Measurements from ENCODE around the gene MAGEA2B. TPM values are rescaled to one million over a fixed set of nuclear protein-coding genes. Genes with fewer than 3 reads are reported as not detected.
"Not testable (repeated sequence)": the region's sequence is repeated elsewhere in the genome, so short reads cannot be mapped to it uniquely, and the experiment has no call there.

MAGEA2B gene
- total RNA-seq, 1 experiment from 2014 or later = not detected

GRCh38 chrX:152736528-152736927 is 22.1 kb downstream of the MAGEA2B start:
- H3K27ac ChIP-seq (ENCODE audit: low read length); intact Hi-C loops (cut with micrococcal nuclease; ENCODE audit: unreplicated experiment); H3K9me3 ChIP-seq (ENCODE audit: control insufficient read depth, insufficient read depth, low read depth, low read length); ATAC-seq; H3K4me3 ChIP-seq (ENCODE audit: low read depth in 2 of 2, low read length in 2 of 2); H3K4me1 ChIP-seq (ENCODE audit: control insufficient read depth, insufficient read depth, low read length); in situ Hi-C loops (cut with HindIII; ENCODE audit: low pct_unique_long_range_greater_than_20kb, low sequenced_read_pairs); DNase-seq (ENCODE audit: low read depth, low spot score); H3K36me3 ChIP-seq (ENCODE audit: control insufficient read depth, insufficient read depth, low read length); H3K27me3 ChIP-seq (ENCODE audit: control insufficient read depth, insufficient read depth, low read length); POLR2A ChIA-PET; CTCF ChIA-PET; BruUV-seq (replicated peaks): not testable (repeated sequence)

GRCh38 chrX:152738560-152738959 is 24.1 kb downstream of the MAGEA2B start:
- no peak for ATAC-seq
- Histone ChIP-seq H3K36me3 (ENCODE audit: control insufficient read depth, insufficient read depth, low read length) (no peaks in the 10 kb centered on the region), H3K9me3 (ENCODE audit: control insufficient read depth, insufficient read depth, low read depth, low read length) (no peaks in the 10 kb centered on the region), H3K27ac (ENCODE audit: low read length) (no peak overlapping the region), H3K4me3 (ENCODE audit: low read depth in 2 of 2, low read length in 2 of 2) (no peak overlapping the region), H3K27me3 (ENCODE audit: control insufficient read depth, insufficient read depth, low read length) (no peaks in the 10 kb centered on the region), H3K4me1 (ENCODE audit: control insufficient read depth, insufficient read depth, low read length) (no peaks in the 10 kb centered on the region)
- no peak for TF ChIP-seq POLR2AphosphoS5 (IDR thresholded peaks at IDR 0.05; ENCODE audit: low read depth, low read length)
- TF ChIP-seq REST (IDR thresholded peaks at IDR 0.05; ENCODE audit: insufficient read depth in 1 of 2, low read depth in 2 of 2, low read length in 1 of 2) = no peak
- TF ChIP-seq SIN3A (IDR thresholded peaks at IDR 0.05; ENCODE audit: borderline replicate concordance, insufficient read depth, low read depth, low read length) = no peak
- TF ChIP-seq CTCF (IDR thresholded peaks at IDR 0.05) = no peak
- DNase-seq (ENCODE audit: low read depth, low spot score) = no peak
- intact Hi-C loops (cut with micrococcal nuclease; ENCODE audit: unreplicated experiment) (no loop called here), in situ Hi-C loops (cut with HindIII; ENCODE audit: low pct_unique_long_range_greater_than_20kb, low sequenced_read_pairs) (no loop called here)
- ChIA-PET CTCF (no interaction called here), POLR2A (no interaction called here)
- no TSS peak for BruUV-seq (replicated peaks)

- H3K36me3 ChIP-seq (ENCODE audit: control insufficient read depth, insufficient read depth, low read length); H3K4me1 ChIP-seq (ENCODE audit: control insufficient read depth, insufficient read depth, low read length); in situ Hi-C loops (cut with HindIII; ENCODE audit: low pct_unique_long_range_greater_than_20kb, low sequenced_read_pairs); BruUV-seq (replicated peaks); DNase-seq (ENCODE audit: low read depth, low spot score); H3K9me3 ChIP-seq (ENCODE audit: control insufficient read depth, insufficient read depth, low read depth, low read length); H3K27ac ChIP-seq (ENCODE audit: low read length); intact Hi-C loops (cut with micrococcal nuclease; ENCODE audit: unreplicated experiment); H3K4me3 ChIP-seq (ENCODE audit: low read depth in 2 of 2, low read length in 2 of 2); POLR2A ChIA-PET; H3K27me3 ChIP-seq (ENCODE audit: control insufficient read depth, insufficient read depth, low read length); ATAC-seq; CTCF ChIA-PET: not testable (repeated sequence)
Observed at GRCh38 chrX:152753686-152754650, 39.5 kb downstream of the MAGEA2B start, which contains the start of gene MAGEA2. Gene MAGEA2, minus strand, starts transcription at chrX:152753842. Its CDS starts 2,479 bp downstream, at chrX:152751363.

- ATAC-seq; intact Hi-C loops (cut with micrococcal nuclease; ENCODE audit: unreplicated experiment); H3K4me1 ChIP-seq (ENCODE audit: control insufficient read depth, insufficient read depth, low read length); H3K9me3 ChIP-seq (ENCODE audit: control insufficient read depth, insufficient read depth, low read depth, low read length); H3K27ac ChIP-seq (ENCODE audit: low read length); DNase-seq (ENCODE audit: low read depth, low spot score); BruUV-seq (replicated peaks); in situ Hi-C loops (cut with HindIII; ENCODE audit: low pct_unique_long_range_greater_than_20kb, low sequenced_read_pairs); H3K27me3 ChIP-seq (ENCODE audit: control insufficient read depth, insufficient read depth, low read length); H3K4me3 ChIP-seq (ENCODE audit: low read depth in 2 of 2, low read length in 2 of 2); CTCF ChIA-PET; POLR2A ChIA-PET; H3K36me3 ChIP-seq (ENCODE audit: control insufficient read depth, insufficient read depth, low read length): not testable (repeated sequence)
Observed at GRCh38 chrX:152754871-152755270, 40.4 kb downstream of the MAGEA2B start.

- BruUV-seq (replicated peaks); in situ Hi-C loops (cut with HindIII; ENCODE audit: low pct_unique_long_range_greater_than_20kb, low sequenced_read_pairs); H3K27me3 ChIP-seq (ENCODE audit: control insufficient read depth, insufficient read depth, low read length); CTCF ChIA-PET; H3K4me3 ChIP-seq (ENCODE audit: low read depth in 2 of 2, low read length in 2 of 2); DNase-seq (ENCODE audit: low read depth, low spot score); H3K4me1 ChIP-seq (ENCODE audit: control insufficient read depth, insufficient read depth, low read length); intact Hi-C loops (cut with micrococcal nuclease; ENCODE audit: unreplicated experiment); H3K27ac ChIP-seq (ENCODE audit: low read length); H3K36me3 ChIP-seq (ENCODE audit: control insufficient read depth, insufficient read depth, low read length); H3K9me3 ChIP-seq (ENCODE audit: control insufficient read depth, insufficient read depth, low read depth, low read length); POLR2A ChIA-PET; ATAC-seq: not testable (repeated sequence)
Observed at GRCh38 chrX:152758918-152759317, 44.5 kb downstream of the MAGEA2B start, which contains the start of gene CSAG3. Gene CSAG3, plus strand, starts transcription at chrX:152759218.

Measured in Panc1 (cell line).